CD4-positive, alpha-beta T cell treated with Interleukin-6 at 100 ng/mL for 8 hours (primary cell): ENCODE data around the gene CRTAP.
"Not testable (repeated sequence)": the region's sequence is repeated elsewhere in the genome, so short reads cannot be mapped to it uniquely, and the experiment has no call there.

Experiments used
- DNase-seq: peaks from one replicate; pipeline ENCODE4 v3.0.0-alpha.2; 2020; ENCODE audit warnings: mixed read lengths, low spot score

Gene CRTAP

GRCh38 chr3:33113772-33114621, at the start of gene CRTAP:
Gene CRTAP, plus strand, starts transcription at chr3:33114014. Its CDS starts 64 bp downstream, at chr3:33114078.
- DNase-seq, result peak; percentile 90

DNA sequence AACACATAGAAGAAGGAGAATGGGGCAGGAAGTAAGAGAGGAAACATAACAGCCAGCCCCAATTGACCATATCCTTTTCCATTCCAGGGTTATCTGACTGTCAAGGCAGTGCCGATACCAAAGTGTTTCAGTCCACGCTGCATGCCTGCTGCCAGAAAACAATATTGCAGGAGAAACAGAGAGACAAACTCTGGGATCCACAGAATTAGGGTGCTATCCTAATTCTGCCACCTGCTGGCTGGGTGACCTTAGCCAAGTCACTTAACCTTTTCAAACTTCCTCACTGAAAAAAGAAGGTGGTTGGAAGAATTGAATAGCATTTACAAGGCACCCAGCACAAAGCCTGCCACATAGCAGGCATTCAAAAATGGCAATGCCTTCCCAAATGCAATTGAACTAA, 48.9 kb upstream of the CRTAP start:
- DNase-seq, result peak; percentile 42

DNA sequence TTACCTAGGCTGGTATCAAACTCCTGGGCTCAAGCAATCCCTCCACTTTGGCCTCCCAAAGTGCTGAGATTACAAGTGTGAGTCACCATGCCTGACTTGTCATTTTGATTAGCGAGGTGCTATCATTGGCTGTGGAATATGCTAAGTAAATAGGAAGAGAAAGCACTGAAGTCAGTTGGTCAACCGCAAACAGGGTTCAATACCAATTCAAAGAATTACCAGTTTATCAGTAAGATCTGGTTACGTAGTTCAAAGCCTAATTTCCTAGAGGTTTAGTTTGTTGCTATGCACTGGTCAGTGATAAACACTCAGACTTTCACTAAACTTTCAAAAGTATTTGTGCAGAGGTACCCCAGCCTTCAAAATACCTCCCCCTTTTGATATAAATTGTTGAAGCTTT, 46.3 kb upstream of the CRTAP start:
- DNase-seq, result peak; percentile 31

- not testable (repeated sequence) for DNase-seq
Measured at GRCh38 chr3:33069862-33070261, 44.0 kb upstream of the CRTAP start.

DNA sequence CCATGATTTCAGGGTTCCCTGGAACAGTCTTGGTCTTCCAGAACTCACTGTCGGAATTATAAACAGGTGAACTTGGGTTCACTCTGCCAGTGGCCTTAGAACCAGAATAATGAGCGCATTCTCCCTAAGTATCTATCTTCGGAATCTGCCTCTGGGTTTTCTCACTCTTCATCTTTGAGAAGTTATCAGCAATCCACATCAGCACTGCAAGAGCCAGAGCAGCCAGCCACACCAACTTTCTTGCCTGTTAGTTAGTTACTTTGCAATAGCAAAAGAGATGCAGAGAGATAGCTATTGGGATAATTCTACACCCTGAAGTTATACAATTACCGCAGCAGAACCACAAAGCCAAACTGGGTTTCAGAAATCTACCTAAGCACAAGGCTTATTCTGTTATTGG, 42.6 kb upstream of the CRTAP start:
- DNase-seq, result no peak

DNA sequence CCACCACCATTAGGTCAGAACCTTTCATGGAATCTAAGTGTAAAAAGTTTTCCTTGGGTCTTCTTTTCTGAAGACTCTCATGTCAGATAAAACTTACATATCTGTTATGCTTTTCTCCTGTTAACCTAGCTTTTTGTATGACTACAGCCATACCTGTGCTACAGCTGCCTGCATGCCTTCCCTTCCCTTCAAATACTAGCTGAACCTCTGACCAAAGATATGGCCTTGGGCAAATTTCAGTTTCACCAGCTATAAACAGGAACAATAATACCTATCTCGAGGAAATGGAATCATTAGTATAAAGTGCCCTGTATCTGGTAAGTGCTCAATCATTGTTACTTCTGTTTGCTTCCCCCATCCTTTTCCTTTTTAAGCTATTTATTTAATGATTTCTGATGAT, 41.9 kb upstream of the CRTAP start:
- no peak for DNase-seq

DNA sequence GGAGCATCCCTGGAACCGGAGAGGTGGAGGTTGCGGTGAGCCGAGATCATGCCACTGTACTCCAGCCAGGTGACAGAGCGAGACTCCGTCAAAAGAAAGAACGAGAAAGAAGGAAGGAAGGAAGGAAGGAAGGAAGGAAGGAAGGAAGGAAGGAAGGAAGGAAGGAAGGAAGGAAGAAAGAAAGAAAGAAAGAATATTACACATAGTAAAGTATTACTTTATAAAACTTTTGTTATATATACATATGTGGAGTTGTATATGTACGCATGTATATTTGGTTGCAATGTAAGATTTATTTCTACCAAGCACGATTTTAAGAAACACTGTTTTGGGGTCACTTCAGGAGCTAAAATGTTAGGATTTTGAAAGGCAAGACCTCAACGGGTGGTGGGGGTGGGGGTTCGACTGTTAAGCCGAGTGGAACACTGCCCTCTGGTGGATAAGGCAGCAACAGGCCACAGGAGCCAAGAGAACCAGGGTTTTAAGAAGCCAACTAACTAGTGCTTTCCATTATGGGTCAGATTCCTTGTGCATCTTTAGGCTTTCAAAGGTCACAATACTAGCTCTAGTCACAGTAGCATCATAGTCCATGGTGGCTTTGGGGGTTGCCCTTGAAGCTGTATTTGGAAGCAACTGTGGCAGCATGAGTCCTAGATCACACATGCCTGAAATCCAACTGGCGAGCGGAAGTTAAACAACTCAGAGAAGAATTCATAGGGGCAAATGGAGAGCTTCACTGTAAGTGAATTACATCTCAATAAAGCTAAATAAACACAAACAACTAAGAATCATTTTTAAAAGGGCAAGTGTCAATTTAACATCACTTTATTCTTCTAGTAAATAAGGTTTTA, 39.4 kb upstream of the CRTAP start:
- peak; percentile 68 for DNase-seq

- no peak for DNase-seq
Measured at GRCh38 chr3:33075995-33076394, 37.8 kb upstream of the CRTAP start.

- DNase-seq, result no peak
Measured at GRCh38 chr3:33076952-33077351, 36.9 kb upstream of the CRTAP start.

- DNase-seq, result no peak
Measured at GRCh38 chr3:33077976-33078375, 35.8 kb upstream of the CRTAP start.

DNA sequence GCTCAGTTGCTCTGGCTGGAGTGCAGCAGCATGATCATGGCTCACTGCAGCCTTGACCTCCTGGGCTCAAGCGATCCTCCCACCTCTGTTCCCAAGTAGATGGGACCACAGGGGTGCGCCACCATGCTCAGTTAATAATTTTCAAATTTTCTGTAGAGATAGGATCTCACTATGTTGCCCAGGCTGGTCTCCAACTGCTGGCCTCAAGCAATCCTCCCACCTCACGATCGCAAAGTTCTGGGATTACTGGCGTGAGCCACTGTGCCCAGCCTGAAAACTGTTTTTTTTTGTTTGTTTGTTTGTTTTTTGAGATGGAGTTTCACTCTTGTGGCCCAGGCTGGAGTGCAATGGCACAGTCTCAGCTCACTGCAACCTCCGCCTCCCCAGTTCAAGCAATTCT, 34.0 kb upstream of the CRTAP start:
- not testable (repeated sequence) for DNase-seq

DNA sequence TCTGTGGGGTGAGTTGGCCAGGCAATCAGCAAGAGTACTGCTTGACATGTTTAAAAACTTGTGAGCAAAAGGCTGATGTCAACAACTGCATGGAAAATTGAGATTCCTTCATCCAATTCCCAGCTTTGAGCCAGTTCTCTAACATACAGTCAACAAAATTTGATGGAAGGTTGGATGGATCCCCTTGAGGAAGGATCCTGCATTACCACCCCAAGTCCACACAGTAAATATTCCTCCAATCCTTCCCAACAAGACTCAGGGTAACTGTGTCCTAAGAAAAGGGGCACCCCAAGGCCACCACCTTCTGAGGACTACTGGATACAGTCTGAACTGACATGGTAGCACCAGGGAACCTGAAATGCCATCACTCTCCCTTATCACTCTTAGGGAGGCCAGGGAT, 32.0 kb upstream of the CRTAP start:
- no peak for DNase-seq

DNA sequence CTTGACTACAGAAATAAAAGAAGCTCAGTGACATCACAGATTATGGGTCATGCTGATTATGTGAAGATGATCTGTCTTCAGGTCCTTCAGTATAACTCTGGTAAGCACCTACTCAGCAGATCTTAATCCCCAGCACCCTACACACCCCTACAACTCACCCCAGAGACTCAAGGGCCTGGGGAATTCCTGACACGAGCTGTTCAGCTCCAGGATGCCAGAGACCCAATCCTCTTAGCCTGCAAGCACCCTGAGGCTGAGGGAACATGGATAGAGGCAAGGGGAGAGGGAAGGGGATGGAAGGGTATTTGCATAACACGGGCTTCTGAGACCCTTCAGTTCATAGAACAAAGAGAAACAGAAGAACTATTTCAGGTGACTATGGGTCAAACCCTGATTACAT, 29.9 kb upstream of the CRTAP start:
- DNase-seq, result no peak

DNA sequence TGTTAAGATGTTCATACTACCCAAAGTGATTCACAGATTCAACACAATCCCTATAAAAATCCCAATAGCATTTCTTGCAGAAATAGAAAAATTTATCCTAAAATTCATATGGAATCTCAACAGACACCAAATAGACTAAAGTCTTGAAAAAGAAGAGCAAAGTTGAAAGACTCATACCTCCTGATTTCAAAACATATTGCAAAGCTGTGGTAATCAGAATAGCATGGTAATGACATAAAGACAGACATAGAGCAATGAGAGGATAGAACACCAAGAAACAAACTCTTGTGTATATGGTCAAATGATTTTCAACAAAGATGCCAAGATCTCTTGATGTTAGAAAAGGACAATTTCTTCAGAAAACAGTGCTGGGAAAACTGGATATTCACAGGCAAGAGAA, 25.1 kb upstream of the CRTAP start:
- no peak for DNase-seq

DNA sequence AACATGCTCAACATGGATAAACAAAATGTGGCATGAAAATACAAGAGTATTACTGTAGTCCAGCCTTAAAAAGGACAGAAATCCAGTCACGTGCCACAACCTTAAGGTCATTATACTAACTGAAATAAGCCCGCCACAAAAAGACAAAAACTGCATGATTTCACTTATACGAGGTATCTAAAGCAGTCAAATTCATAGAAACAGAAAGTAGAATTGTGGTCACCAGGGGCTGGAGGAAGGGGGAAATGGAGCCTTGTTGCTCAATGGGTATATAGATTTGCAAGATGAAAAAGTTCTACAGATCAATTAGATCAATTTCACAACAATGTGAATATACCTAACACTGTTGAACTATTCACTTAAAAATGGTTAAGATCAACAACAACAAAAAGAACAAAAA, 24.3 kb upstream of the CRTAP start:
- peak; percentile 13 for DNase-seq

DNA sequence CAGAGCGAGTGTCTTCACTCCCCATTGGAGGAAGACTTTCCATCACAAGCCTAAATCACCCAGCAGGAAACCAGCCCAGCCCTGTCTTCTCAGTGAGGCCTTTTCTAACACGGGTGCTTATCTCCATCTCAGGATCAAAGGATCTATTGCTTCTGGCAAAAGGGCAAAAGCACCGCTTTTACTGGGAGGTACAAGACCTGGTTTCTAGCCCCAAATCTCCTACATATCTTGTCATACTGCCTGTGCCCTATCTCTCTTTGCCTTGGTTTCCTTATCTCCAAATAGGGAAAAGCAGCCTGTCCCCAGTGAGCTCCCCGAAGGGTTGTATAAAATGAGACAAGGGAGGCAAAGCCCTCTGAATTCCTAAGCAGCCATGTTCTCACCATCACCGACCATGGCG, 22.1 kb upstream of the CRTAP start:
- peak; percentile 9 for DNase-seq

GRCh38 chr3:33092496-33093254, 21.1 kb upstream of the CRTAP start:
- DNase-seq, result no peak

DNA sequence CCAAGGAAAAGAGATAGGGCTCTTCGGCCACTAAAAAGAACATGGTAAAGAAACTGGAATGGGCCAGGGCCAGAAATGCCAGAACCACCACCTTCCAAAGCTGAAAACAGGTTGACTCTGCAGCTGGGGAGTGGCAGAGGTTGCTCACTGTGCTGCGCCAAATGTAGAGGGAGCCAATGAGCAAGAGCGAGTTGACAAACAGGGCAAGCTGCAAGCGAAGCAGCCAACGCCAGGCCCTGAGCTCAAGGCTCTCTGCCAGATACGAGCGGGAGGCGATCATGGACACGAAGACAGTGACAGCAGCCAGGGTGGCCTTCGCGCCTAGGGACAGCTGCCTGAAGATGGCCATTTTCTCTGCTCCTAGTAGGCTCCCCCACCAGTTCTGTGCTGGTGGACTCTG, 20.0 kb upstream of the CRTAP start:
- DNase-seq, result no peak

DNA sequence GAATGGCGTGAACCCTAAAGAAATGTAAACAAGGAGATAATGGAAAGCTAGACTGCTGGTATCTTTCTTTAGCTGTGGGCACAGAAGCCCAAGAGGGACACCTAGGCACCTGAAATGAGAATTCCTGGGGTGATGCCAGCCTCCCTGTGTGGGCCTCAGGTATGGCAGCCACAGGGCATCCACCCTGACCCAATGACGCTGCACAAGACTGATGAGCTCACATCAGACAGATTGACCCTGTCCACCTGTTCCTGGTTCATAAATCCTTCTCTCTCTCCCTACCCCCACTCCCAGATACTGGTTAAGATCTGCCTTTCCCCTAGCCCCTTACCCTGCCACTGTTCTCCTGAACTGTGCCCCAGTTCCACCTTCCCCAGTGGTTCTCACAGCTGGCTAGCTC, 18.4 kb upstream of the CRTAP start:
- no peak for DNase-seq

GRCh38 chr3:33096093-33096868, 17.5 kb upstream of the CRTAP start:
- DNase-seq, result peak; percentile 28

DNA sequence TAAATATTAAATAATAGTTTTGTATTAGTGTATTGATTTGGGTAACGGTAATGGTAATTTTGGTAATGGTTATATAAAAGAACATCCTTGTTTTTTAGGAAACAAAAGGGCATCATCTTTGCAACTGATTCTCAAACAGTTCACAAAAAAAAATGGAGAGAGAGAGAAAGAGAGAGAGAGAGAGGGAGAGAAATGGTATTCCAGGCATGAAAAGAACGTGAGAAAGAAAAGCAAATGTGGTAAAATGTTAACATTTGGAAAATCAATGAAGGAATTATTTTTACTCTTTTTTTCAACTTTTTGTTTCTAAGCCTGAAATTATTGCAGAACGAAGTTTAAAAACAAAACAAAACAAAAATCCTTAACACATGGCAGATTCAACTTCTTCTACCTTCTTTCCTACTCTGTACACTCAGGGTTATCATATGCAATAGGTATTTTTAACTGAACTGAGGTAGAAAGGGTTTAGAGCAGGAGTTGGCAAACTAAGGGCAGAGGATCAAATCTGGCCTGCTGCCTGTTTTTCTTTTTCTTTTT, 14.6 kb upstream of the CRTAP start:
- DNase-seq, result no peak
